Skeletal muscle cell (primary cell): ENCODE results near the gene POLDIP3.
A peak's percentile ranks its signal among the peaks of the same experiment; 100 is the strongest.
"Not testable (repeated sequence)": the region's sequence is repeated elsewhere in the genome, so short reads cannot be mapped to it uniquely, and the experiment has no call there.

Experiments used
- DNase-seq: peaks from one replicate; pipeline ENCODE4 v3.0.0-alpha.2; 2010; ENCODE audit warnings: low read depth
- H3K4me3 ChIP-seq: 2 replicates; pipeline ENCODE4 v1.5.1; 2011; ENCODE audit warnings: low read depth, mild to moderate bottlenecking, control low read depth, low read length, moderate library complexity

Gene POLDIP3

DNA sequence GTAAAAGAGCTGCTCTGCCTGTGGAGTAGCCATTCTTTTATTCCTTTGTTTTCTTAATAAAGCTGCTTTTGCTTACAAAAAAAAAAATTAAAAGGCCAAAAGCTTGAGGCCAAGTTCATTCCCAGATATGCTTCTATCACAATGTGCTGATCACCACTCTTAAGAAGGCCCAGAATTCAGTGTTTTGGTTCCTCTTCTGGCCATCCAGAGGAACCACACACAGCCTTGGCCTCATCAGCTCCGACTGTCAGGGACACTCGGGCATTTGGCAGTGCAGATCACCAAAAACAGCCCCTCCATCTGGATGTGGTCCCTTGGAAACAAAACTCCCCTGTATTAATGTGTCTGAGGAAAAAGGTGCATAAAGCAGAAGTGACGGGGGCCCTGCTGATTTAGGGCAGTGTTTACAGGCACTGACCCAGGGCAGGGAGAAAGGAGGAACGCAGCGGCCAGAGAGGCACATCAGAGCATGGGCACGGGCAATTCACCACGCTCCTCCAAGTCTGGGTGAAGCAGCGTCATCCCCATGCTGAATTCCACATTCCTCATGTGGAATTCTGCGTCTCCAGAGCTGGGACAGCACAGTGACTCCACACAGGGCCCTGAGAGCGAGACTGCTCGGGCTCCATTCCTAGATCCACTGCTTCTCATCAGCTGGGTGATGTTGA, 17.7 kb downstream of the POLDIP3 start:
- no peak for DNase-seq
- H3K4me3 ChIP-seq = no peak overlapping the region

DNA sequence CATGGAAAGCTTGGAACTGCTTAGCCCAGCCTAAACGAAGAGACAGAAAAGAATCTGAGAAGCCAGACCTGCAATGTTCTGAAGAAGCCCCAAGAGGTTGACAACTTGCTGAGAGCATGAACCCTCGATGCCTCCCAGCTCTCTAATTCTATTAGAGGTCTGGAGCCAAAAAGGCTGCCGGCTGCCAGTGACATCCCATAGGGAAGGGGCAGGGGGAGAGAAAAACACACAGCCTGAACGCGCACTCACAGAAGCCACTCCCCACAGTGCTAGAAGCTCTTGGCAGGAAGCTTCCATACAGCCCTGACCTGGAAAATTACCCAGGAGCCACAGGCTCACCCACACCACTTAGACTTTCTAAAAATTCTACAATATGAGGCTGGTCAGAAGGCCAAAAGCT, 18.3 kb downstream of the POLDIP3 start:
- no peak overlapping the region for H3K4me3 ChIP-seq
- no peak for DNase-seq

DNA sequence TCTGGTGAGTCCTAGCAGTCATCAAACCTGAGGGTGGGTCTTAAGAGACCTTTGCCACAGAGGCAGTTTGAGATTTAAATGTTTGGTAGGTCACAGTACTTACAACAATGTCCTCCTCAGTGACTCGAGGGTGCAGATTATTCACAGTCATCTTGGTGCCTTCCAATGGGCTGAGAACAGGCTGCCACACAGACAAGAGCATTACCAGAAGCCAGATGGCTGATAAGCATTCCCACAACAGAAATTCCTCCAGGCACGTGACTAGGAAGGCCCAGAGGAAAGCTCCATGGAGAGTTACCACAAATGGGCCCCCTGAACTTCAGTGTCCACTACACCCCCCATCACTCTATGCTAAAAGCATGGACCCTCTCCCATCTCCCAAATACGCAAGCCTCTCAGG, 19.2 kb downstream of the POLDIP3 start:
- DNase-seq = no peak
- H3K4me3 ChIP-seq = no peak overlapping the region

- no peak for DNase-seq
- H3K4me3 ChIP-seq = no peak overlapping the region
Measured at GRCh38 chr22:42591987-42592386, 22.7 kb downstream of the POLDIP3 start.

DNA sequence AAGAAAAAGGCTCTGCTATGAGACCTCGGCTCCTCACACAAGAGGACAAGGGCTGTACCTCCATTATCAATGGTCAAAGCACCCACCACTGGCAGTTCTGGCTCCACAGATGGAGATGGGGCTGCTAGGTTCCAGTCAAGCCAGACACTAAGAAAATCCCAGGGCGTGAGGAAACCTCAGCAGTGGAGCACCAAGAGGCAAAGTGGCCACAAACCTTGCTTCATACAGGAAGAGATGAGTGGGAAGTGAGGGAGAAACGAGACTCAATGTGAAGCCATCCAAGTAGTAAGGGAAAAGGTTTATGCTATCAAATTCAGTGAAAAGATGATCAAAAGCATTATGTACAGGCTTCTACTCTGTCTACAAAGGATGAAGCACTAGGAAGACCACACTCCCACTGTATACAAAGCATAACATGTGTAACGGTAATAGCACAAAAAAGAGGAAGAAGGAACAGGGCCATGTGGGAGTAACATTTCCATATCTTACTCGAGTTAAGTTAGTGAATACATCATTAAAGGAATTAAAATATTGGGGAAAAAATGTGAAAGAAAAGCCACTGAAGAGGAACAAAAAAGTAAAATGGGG, 27.0 kb downstream of the POLDIP3 start:
- no peak for DNase-seq

DNA sequence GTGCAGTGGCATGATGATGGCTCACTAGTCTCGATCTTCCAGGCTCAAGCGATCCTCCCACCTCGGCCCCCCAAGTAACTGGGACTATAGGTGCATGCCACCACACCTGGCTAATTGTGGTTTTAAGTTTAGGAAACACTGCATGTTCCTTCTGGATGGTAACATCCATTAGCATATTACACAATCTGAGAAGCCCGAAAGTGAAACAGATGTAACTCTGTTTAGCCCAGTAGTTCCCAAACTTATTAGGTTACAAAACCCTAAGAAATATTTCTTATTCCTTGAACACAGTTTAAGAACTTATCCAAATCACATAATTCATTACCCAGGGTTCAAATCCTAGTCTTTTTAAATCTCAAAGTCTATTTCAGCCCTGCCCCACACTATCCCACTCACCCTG, 28.3 kb downstream of the POLDIP3 start:
- no peak for DNase-seq
- H3K4me3 ChIP-seq = no peak overlapping the region

More for the DNA sequence above, 27.0 kb downstream of the POLDIP3 start:
- H3K4me3 ChIP-seq = no peak overlapping the region

DNA sequence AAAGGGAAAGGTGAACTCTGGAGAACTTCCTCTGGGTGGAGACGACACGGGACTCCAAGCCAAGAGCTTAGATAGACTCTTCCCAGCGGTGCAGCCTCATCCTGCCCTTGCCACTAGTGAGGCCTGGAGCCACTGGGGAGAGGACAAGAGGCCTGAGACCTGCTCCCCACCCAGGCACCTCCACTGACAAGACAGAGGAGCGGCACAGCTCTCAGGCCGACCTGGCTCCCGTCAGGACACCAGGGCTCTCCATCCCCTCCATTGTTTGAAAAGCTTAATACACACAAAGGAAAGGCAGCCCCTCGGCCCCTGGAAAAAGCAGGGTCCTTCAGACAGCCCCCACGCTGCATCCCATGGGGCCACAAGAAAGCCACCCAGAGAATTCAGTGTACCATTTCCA, 29.6 kb downstream of the POLDIP3 start:
- no peak for DNase-seq
- H3K4me3 ChIP-seq = no peak overlapping the region

- DNase-seq = no peak
- no peak overlapping the region for H3K4me3 ChIP-seq
Measured at GRCh38 chr22:42584364-42584940, 30.2 kb downstream of the POLDIP3 start.

DNA sequence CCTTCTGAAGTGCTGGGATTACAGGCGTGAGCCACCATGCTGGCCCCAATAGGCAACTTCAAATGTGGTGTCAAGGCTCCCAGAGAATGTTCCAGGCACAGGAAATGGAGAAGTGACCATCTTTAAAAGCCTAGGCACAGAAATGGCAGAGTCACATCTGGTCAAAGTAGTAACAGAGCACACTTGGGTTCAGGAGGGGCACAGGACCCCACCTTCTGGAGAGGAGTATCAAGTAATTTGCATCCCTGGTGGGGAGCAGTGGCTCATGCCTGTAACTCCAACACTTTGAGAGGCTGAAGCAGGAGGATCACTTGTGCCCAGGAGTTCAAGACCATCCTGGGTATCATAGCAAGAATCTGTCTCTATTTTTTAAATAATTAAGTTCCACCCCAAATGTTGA, 31.7 kb downstream of the POLDIP3 start:
- no peak overlapping the region for H3K4me3 ChIP-seq
- DNase-seq = no peak

DNA sequence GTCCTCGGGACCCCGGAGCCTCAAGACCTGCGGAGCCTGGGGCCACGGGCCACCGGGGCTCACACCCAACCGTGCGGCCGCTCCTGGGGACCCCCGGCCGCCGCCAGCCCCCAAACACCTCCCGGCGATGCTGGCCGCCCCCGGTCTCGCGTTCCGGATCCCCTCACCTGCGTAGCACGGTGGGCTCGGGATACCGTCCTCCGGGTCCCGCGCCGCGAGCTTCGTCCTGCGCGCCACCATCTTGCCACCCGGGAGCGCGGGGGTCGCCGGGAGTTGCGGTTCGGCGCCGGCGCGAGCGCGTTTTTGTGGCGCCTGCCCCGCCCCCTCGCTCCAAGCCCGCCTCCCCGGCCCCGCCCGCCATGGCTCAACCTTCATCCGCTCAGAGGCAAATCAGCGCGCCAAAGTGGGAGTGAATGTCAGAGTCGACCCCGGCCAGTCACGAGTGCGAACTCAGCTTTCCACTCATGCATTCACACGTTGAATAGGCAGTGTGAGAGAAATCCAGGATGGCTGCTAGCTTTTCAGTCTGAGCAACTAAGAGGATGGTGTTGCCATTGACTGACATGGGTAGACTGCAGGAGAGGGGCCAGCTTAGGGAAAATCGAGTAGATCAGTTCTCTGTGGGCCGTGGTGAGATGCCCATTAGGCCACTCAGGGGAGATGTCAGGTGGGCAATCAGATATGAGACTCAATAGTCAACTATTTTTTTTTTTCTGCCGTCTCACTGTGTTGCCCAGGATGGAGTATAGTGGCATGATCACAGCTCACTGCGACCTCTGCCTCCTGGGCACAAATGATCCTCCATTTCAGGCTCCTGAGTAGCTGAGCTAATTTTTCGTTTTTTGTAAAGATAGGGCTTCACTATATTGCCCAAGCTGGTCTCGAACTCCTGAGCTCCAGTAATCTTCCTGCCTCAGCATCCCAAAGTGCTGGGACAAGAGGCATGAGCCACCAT, 32.6 kb downstream of the POLDIP3 start:
- peak; percentile 8 for DNase-seq

GRCh38 chr22:42581194-42581761, 33.4 kb downstream of the POLDIP3 start:
- not testable (repeated sequence) for DNase-seq
- peak overlapping the region; percentile 73 for H3K4me3 ChIP-seq

More for the DNA sequence above, 32.6 kb downstream of the POLDIP3 start:
- H3K4me3 ChIP-seq = peak overlapping the region; percentile 73

DNA sequence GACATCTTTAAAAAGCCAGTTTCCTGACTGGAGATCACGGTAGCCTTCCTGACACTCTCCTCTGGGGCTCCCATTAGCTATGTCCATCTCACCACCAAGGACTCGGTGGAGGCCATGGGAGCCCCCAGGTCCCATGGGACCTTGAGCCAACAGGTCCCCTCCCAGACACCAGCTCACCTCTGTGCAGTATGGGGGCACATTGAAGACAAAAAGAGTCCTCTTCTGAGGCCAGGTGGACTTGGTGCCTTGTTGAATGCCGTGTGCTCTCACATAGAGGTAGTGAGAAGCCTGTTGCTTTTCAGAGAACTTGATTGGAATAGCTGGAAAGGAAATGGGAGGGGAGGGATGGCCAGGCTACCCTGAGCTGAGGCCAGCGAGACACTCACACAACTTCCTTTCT, 34.6 kb downstream of the POLDIP3 start:
- DNase-seq, H3K4me3 ChIP-seq: not testable (repeated sequence)

- no peak overlapping the region for H3K4me3 ChIP-seq
- no peak for DNase-seq
Measured at GRCh38 chr22:42577623-42578240, 37.0 kb downstream of the POLDIP3 start.

DNA sequence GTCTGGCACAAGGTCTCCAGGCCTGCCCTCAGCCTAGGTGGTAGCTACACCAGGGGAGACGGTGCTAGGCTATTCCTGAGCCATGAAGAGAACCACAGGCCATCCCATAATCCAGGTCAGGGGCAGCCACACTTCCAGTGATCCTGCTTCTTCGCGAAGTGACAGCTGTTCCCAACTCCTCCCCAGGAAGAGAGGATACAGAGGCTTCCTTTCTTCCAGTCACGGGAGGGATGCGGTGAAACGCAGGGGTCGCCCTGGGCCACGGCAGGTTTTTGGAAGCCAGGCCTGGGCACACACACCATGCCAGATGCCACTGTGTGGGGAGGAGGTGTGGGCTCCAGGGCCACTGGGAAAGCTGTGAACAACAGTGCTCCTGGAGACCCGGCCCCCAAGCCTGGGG, 37.5 kb downstream of the POLDIP3 start:
- not testable (repeated sequence) for DNase-seq, H3K4me3 ChIP-seq

GRCh38 chr22:42575996-42576574, 38.6 kb downstream of the POLDIP3 start:
- DNase-seq = not testable (repeated sequence)

DNA sequence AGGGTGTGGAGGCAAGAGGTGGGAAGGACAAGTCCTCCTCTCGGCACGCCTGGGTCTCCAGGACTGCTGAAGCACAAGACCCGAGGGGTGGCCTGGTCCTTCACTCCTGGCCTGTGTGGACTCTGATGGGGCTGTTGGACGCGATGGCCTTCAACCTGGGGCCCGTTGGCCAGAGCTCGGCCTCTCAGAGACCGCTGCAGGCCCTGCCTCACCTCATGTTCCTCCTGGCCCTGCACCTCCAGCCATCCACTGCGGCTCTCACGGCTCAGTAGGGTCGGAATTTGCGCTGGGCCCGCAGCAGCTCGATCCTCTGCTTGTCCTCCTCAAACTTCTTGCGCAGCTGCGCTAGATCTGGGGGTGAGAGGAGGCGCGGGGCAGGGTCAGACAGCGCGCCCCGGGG, 40.2 kb downstream of the POLDIP3 start:
- DNase-seq = not testable (repeated sequence)

More at GRCh38 chr22:42575996-42576574, 38.6 kb downstream of the POLDIP3 start:
- not testable (repeated sequence) for H3K4me3 ChIP-seq

DNA sequence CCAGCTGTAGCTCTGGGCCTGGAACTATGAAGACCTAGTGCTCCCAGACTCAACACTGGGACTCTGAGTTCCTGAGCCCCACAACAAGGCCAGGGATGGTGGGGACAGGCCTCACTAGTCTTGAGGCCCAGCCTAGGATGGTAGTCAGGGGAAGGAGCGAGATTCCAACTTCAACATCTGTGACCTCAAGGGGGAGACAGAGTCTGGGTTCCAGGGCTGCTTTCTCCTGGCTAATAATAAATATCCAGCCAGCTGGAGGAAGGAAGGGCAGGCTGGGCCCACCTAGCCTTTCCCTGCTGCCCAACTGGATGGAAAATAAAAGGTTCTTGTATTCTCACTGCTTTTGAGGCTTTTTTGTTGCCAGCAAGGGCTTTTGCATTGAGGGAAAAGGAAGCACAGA, 40.6 kb downstream of the POLDIP3 start:
- DNase-seq = not testable (repeated sequence)

More for the DNA sequence above, 40.2 kb downstream of the POLDIP3 start:
- H3K4me3 ChIP-seq = not testable (repeated sequence)

DNA sequence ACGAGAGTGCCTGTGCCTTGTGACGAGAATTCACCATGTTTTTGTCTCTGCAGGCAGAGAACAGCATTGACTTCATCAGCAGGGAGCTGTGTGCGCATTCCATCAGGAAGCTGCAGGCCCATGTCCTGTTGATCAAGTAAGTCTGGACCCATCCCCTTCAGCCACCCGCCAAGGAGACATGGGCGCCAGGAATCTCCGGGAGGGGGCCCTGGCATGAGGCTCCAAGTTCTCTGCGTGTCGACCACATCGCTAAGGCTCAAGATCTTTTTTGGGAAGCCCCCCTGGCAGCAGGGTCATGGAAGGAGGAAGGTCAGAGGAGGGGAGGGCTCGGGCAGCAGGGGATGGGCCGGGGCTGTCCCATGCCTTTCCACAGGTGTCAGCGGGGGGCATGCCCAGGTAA, 43.6 kb downstream of the POLDIP3 start:
- DNase-seq, H3K4me3 ChIP-seq: not testable (repeated sequence)

More for the DNA sequence above, 40.6 kb downstream of the POLDIP3 start:
- H3K4me3 ChIP-seq = not testable (repeated sequence)

- DNase-seq, H3K4me3 ChIP-seq: not testable (repeated sequence)
Measured at GRCh38 chr22:42570580-42570979, 44.1 kb downstream of the POLDIP3 start.
